NCI-H2081 (cell line): Measurements from ENCODE around the gene DSCAML1.

Source experiments
- DNase-seq, 2 experiments: peaks; one replicate each; lab custom pipeline; 2025; lab: John Stamatoyannopoulos, UW

DSCAML1 gene

GRCh38 chr11:117610901-117611300 lies 186.1 kb downstream of the DSCAML1 start:
- peak; percentile 71 to 88 for DNase-seq

- no peak for DNase-seq
These were observed 187.0 kb downstream of the DSCAML1 start for GRCh38 chr11:117610045-117610444.

- DNase-seq: no peak
These were observed 189.6 kb downstream of the DSCAML1 start for GRCh38 chr11:117607449-117607848.

- DNase-seq: no peak
These were observed 190.2 kb downstream of the DSCAML1 start for GRCh38 chr11:117606790-117607189.

- DNase-seq: peak in 1 of 2 experiments; percentile 42
These were observed 190.8 kb downstream of the DSCAML1 start for GRCh38 chr11:117606211-117606610.

GRCh38 chr11:117605331-117605730 lies 191.7 kb downstream of the DSCAML1 start:
- no peak for DNase-seq

GRCh38 chr11:117604336-117604995 lies 192.6 kb downstream of the DSCAML1 start:
- peak in 1 of 2 experiments; percentile 46 for DNase-seq

GRCh38 chr11:117603932-117604331 lies 193.1 kb downstream of the DSCAML1 start:
- no peak for DNase-seq

GRCh38 chr11:117601006-117601708 lies 195.9 kb downstream of the DSCAML1 start:
- DNase-seq: no peak

- peak; percentile 96 to 99 for DNase-seq
These were observed 196.7 kb downstream of the DSCAML1 start for GRCh38 chr11:117600234-117600783.

- no peak for DNase-seq
These were observed 199.9 kb downstream of the DSCAML1 start for GRCh38 chr11:117597071-117597470.

GRCh38 chr11:117595440-117595839 lies 201.6 kb downstream of the DSCAML1 start:
- DNase-seq: no peak

- DNase-seq: no peak
These were observed 202.3 kb downstream of the DSCAML1 start for GRCh38 chr11:117594721-117595120.

GRCh38 chr11:117593065-117593464 lies 204.0 kb downstream of the DSCAML1 start:
- no peak for DNase-seq

- DNase-seq: no peak
These were observed 205.5 kb downstream of the DSCAML1 start for GRCh38 chr11:117591316-117592039.

- peak; percentile 23 to 54 for DNase-seq
These were observed 208.0 kb downstream of the DSCAML1 start for GRCh38 chr11:117589063-117589462.

- DNase-seq: no peak
These were observed 208.7 kb downstream of the DSCAML1 start for GRCh38 chr11:117588166-117588810.

- DNase-seq: no peak
These were observed 209.6 kb downstream of the DSCAML1 start for GRCh38 chr11:117587416-117587815.

- DNase-seq: no peak
These were observed 210.6 kb downstream of the DSCAML1 start for GRCh38 chr11:117586392-117586791.

- DNase-seq: no peak
These were observed 211.4 kb downstream of the DSCAML1 start for GRCh38 chr11:117585631-117586030.

GRCh38 chr11:117584056-117584830 lies 212.8 kb downstream of the DSCAML1 start:
- no peak for DNase-seq
